Activated CD8-positive, alpha-beta T cell treated with anti-CD3 and anti-CD28 coated beads for 36 hours (primary cell): ENCODE results near the gene SP140. TPM values are rescaled to one million over a fixed set of nuclear protein-coding genes. Genes with fewer than 3 reads are reported as not detected.

Source experiments
- ATAC-seq: fragments of 200-7000 bp; cut with Tn5 transposase; one replicate; pipeline ENCODE4 v1.10.0; 2021; ENCODE audit warnings: mild to moderate bottlenecking, moderate library complexity
- CTCF ChIA-PET: fragments of 350-600 bp; sonication (Branson Sonifier 250); formaldehyde crosslinking; loops from one replicate; lab custom pipeline; 2021; ENCODE audit warnings: antibody characterized with exemption; lab: Charles Lee
- POLR2A ChIA-PET: fragments of 350-600 bp; sonication (Branson Sonifier 250); formaldehyde crosslinking; loops from one replicate; lab custom pipeline; 2021; ENCODE audit warnings: antibody characterized with exemption; lab: Charles Lee
- DNase-seq: peaks from one replicate; pipeline ENCODE4 v3.0.0-alpha.2; 2020
- H3K27ac Mint-ChIP-seq: one replicate; pipeline ENCODE4 v1.8.0; 2021; ENCODE audit warnings: mild to moderate bottlenecking, mixed read lengths
- H3K27me3 Mint-ChIP-seq: one replicate; pipeline ENCODE4 v1.8.0; 2021; ENCODE audit warnings: mixed read lengths
- H3K36me3 Mint-ChIP-seq: one replicate; pipeline ENCODE4 v1.8.0; 2021; ENCODE audit warnings: low read depth, mixed read lengths
- H3K4me1 Mint-ChIP-seq: one replicate; pipeline ENCODE4 v1.8.0; 2021; ENCODE audit warnings: low read depth, mixed read lengths
- H3K4me3 Mint-ChIP-seq: one replicate; pipeline ENCODE4 v1.8.0; 2021; ENCODE audit warnings: mild to moderate bottlenecking, moderate library complexity, mixed read lengths
- H3K9me3 Mint-ChIP-seq: one replicate; pipeline ENCODE4 v1.8.0; 2021; ENCODE audit warnings: mixed read lengths
- intact Hi-C: fragments of 100-400 bp; cut with micrococcal nuclease; formaldehyde crosslinking; loops from one replicate; pipeline ENCODE4 v1.10.0; 2022
- total RNA-seq, 2 experiments: library from RNA; stranded (reverse); gene quantifications; one replicate each; pipeline ENCODE4 v1.2.3, GENCODE V29; 2021
- TF ChIP-seq, protein P1 (sequence below): fragments of 200-600 bp; IDR thresholded peaks from one replicate; pipeline ENCODE4 v1.8.0; 2022; ENCODE audit warnings: antibody characterized with exemption, mild to moderate bottlenecking

SP140 gene
- total RNA-seq, 2 experiments from 2014 or later = 78.1 to 78.3 TPM

DNA sequence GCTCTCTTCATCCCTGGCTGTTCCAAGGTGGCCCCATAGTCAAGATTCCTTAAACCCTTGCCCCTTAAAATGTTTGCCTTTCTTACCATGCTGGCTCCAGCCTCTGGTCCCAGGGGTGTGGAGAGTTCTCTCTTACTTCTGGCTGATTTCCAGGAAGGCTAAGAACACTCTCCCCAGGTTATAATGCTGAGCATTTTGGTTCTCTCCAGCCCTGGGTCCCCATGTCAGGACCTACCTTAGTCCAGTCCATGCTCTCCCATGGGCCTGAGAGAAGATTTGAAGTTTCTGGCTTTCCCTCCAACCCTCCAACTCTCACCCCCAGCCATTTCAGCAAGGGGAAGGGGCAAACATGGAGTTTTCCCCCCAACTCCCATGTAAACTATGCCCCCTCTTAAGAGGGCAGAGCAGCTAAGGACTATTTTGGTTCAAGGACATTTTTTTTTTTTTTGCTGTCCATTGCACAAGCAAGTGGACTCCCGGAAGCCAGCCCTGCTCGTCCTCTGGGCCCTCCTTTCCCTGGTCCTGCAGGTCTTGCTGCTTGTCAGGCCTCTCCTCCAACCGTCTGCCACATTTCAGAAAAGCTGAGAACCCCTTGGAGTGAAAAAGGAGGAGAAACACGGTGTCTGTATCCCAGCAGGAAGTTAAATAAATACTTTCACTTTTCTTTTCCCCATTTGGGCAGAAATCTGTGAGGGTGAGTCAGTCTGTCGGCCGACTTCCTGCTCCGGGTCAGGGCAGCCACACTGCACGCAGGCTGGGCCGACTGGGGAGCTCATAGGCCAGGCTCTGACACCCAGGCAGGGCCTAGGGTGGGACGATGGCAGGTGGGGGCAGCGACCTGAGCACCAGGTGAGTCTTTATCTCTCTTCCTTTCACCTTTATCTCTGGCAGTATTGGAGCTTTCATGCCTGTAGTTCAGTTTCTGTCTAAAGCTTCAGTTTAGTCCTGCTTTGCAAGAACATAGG lies 101.2 kb downstream of the SP140 start, which contains the start of gene SP140L:
Gene SP140L (plus strand): TSS at position 741 of the 965 bp plus-strand sequence. CDS start 77 bp downstream, at position 818.
- Mint-ChIP-seq H3K4me1 (peaks cover 60% of the 10 kb centered on the region), H3K4me3 (peak within 1 kb of the TSS; percentile 97), H3K36me3 (peaks cover 29% of the 10 kb centered on the region), H3K27ac (peak within 1 kb of the TSS; percentile 93), H3K9me3 (peaks cover 5% of the 10 kb centered on the region), H3K27me3 (no peaks in the 10 kb centered on the region)
- peak; percentile 98 for ATAC-seq
- CTCF ChIA-PET = interaction anchor here (0.7 to 1.1 kb wide), 4 partner anchors 8 to 472 kb away, joined by 3 to 5 read pairs (median 3); no protein-coding TSS in a partner anchor
- TF ChIP-seq, protein P1, sequence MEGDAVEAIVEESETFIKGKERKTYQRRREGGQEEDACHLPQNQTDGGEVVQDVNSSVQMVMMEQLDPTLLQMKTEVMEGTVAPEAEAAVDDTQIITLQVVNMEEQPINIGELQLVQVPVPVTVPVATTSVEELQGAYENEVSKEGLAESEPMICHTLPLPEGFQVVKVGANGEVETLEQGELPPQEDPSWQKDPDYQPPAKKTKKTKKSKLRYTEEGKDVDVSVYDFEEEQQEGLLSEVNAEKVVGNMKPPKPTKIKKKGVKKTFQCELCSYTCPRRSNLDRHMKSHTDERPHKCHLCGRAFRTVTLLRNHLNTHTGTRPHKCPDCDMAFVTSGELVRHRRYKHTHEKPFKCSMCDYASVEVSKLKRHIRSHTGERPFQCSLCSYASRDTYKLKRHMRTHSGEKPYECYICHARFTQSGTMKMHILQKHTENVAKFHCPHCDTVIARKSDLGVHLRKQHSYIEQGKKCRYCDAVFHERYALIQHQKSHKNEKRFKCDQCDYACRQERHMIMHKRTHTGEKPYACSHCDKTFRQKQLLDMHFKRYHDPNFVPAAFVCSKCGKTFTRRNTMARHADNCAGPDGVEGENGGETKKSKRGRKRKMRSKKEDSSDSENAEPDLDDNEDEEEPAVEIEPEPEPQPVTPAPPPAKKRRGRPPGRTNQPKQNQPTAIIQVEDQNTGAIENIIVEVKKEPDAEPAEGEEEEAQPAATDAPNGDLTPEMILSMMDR = no peak
- DNase-seq = peak; percentile 90
- intact Hi-C loops = loop anchor here (10.0 kb wide), 3 partner anchors 88 to 468 kb away; partner anchors contain the start of gene SP100
- POLR2A ChIA-PET = interaction anchor here (0.6 to 2.9 kb wide), 19 partner anchors 9 to 248 kb away, joined by 3 to 20 read pairs (median 3); partner anchors contain the start of genes SP100, SP110 and SP140

DNA sequence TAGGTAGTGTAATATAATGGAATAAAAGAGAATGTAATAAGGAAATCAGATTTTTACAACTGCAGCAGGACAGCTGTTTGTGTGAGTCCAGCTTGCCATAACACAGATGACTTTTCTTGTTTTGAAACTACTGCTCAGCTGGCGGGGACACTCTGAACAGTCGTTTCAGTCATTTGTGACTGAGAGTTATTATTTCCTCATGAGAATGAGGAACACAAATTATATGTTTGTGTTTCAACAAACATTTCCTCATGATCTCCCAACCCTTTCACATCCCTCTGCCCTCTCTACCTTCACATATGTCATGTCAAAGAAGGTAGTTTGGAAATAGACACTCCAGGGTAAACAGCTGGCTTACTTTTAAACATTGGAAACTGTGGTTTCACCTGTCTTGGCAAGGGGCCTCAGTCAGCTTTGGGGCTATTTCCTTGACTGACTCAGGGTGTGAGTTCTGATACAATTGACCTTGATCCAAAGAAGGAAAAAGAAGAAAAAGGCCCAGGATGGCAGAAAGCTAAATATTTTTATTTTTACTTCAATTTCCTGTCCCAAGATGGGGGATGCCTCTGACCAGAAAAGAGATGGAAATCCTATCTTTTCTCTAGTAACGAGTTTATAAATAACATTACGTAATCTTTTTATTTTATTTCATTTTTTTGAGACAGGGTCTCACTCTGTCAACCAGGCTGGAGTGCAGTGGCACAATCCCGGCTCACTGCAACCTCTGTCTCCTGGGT lies 102.0 kb downstream of the SP140 start:
- ATAC-seq (peak; percentile 34), DNase-seq (peak; percentile 38)
- POLR2A ChIA-PET = interaction anchor here (0.6 to 3.0 kb wide), 18 partner anchors 9 to 247 kb away, joined by 3 to 20 read pairs (median 3); partner anchors contain the start of genes SP100, SP110 and SP140
- H3K4me1 Mint-ChIP-seq = peaks cover 60% of the 10 kb centered on the region
- CTCF ChIA-PET = interaction anchor here (0.7 to 1.1 kb wide), 6 partner anchors 9 to 471 kb away, joined by 3 to 5 read pairs (median 3); no protein-coding TSS in a partner anchor
- no peaks in the 10 kb centered on the region for H3K27me3 Mint-ChIP-seq
- intact Hi-C loops = loop anchor here (10.0 kb wide), 3 partner anchors 87 to 467 kb away; partner anchors contain the start of gene SP100
- H3K4me3 Mint-ChIP-seq = peak overlapping the region; percentile 97
- H3K36me3 Mint-ChIP-seq = peaks cover 34% of the 10 kb centered on the region
- H3K9me3 Mint-ChIP-seq = peaks cover 3% of the 10 kb centered on the region
- TF ChIP-seq, protein P1 = no peak
- H3K27ac Mint-ChIP-seq = peak overlapping the region; percentile 93

DNA sequence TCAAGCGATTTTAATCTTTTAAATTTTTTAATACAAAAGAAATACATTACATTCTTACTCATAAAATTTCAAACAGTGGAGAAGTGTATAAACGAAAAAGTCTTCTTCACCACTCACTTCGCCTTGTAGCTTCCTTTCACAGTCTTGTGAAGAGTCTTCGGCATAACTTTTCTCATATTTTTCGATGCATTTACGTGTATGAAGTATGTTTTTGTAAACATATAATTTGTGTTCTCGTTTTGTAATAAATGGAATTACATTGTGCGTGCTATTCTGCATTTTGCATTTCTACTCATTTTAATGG lies 102.6 kb downstream of the SP140 start:
- Mint-ChIP-seq H3K4me3 (peak overlapping the region; percentile 97), H3K36me3 (peaks cover 39% of the 10 kb centered on the region), H3K27ac (peak overlapping the region; percentile 76), H3K4me1 (peaks cover 61% of the 10 kb centered on the region), H3K9me3 (no peaks in the 10 kb centered on the region), H3K27me3 (no peaks in the 10 kb centered on the region)
- DNase-seq (no peak), ATAC-seq (no peak)
- POLR2A ChIA-PET = interaction anchor here (0.7 to 3.0 kb wide), 9 partner anchors 9 to 109 kb away, joined by 3 to 20 read pairs (median 5); partner anchors contain the start of genes SP100 and SP110
- intact Hi-C loops = loop anchor here (10.0 kb wide), 3 partner anchors 87 to 467 kb away; partner anchors contain the start of gene SP100
- CTCF ChIA-PET = interaction anchor here (0.8 to 1.0 kb wide), 2 partner anchors 21 to 386 kb away, joined by 3 to 4 read pairs; no protein-coding TSS in a partner anchor
- TF ChIP-seq, protein P1 = no peak

DNA sequence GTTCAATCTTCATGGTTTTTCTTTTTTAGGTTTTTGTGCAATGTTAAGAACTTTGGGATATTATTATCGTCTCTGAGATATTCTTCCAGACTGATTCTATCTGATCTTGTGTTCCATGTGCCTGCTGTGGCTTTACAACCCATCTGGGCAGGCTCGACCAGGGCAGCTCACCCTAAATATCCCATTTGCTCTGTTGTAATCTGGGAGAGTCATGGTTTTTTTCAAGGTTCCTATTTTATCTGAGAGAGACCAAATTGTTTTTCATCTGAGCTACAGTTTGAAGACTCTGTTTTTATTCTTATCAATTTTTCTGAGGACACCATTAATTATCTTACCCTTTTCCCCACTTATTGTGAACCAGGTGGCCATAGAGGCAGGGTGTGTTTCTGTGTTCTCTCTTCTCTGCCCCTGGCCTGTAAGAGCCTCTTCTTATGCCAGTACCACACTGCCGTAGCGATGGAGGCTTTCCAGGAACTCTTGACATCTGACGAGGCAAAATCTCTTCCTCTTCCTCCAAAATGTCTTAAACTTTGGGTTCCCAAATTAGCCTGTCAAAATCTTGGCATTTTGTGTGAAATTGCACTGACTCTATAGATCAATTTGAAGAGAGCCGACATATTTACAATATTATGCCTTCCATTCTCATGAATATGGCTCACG lies 104.5 kb downstream of the SP140 start:
- DNase-seq (no peak), ATAC-seq (no peak)
- H3K27me3 Mint-ChIP-seq = no peaks in the 10 kb centered on the region
- TF ChIP-seq, protein P1 = no peak
- H3K9me3 Mint-ChIP-seq = peaks cover 5% of the 10 kb centered on the region
- peak overlapping the region; percentile 97 for H3K4me3 Mint-ChIP-seq
- H3K36me3 Mint-ChIP-seq = peaks cover 57% of the 10 kb centered on the region
- H3K4me1 Mint-ChIP-seq = peaks cover 73% of the 10 kb centered on the region
- intact Hi-C loops = loop anchor here (10.0 kb wide), 3 partner anchors 85 to 465 kb away; partner anchors contain the start of gene SP100
- H3K27ac Mint-ChIP-seq = peak overlapping the region; percentile 76
- CTCF ChIA-PET = no interaction called here
- POLR2A ChIA-PET = interaction anchor here (3.0 kb wide), 1 partner anchor 17 kb away, joined by 9 read pairs; no protein-coding TSS in a partner anchor
